HL-60/S4 treated with retinoic acid at 250 ng/mL for 4 days and 3 days (cell line): ENCODE results near the gene SLC37A3.
"Not testable (repeated sequence)": the region's sequence is repeated elsewhere in the genome, so short reads cannot be mapped to it uniquely, and the experiment has no call there.

Experiments used
- in situ Hi-C: fragments of 300-500 bp; cut with MboI; formaldehyde crosslinking; loops from 2 replicates; pipeline ENCODE4 v1.7.0; 2022; ENCODE audit warnings: low sequenced_read_pairs

Gene SLC37A3, protein sequence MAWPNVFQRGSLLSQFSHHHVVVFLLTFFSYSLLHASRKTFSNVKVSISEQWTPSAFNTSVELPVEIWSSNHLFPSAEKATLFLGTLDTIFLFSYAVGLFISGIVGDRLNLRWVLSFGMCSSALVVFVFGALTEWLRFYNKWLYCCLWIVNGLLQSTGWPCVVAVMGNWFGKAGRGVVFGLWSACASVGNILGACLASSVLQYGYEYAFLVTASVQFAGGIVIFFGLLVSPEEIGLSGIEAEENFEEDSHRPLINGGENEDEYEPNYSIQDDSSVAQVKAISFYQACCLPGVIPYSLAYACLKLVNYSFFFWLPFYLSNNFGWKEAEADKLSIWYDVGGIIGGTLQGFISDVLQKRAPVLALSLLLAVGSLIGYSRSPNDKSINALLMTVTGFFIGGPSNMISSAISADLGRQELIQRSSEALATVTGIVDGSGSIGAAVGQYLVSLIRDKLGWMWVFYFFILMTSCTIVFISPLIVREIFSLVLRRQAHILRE

DNA sequence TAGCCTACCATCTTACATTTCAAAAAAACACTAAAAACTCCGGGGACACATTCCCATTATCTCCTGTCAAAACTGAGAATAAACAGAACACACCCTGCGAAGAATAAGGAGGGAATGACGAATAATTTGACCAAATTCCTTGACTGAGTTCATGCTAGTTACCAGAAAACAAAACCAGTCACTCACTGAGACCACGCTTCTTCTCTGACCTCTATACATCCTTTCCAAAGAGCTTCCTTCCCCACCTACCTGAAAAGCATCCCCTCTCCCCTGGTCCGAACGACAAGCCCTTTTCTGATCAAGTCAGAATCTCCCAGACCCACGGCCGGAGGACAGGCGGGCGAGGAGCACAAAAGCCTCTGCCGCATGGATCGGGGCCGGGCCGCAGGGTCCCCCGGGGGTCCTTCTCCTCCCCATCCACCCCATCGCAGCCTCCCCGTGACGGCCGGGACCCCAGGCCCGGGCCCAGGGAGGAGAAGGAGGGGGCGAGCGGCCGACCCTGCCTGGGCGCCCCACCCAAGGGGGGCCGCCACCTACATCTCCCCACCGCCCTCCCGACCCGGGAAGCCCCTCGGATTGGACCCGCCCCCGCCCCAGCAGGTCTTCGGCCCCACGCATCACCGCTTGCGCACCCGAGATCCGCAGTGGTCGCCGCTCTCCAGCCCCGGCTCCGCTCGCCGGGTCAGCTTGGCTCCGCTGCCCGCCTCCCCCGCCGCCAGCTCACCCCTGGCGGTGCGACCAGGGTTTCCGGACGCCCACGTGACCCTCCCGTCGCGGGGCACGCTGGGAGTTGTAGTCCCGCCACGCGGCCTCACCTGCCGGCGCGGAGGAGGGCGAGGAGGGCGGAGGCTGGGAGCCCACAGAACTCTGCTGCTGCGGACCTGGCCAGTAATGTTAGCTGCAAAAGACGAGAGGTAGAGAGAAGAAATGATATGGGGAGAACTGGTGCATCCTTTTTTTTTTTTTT is at the start of gene SLC37A3:
Gene SLC37A3 (minus strand): TSS at position 747 of the 967 bp plus-strand sequence. CDS start 16,004 bp downstream, outside the sequence.
- in situ Hi-C loops, result no loop called here

DNA sequence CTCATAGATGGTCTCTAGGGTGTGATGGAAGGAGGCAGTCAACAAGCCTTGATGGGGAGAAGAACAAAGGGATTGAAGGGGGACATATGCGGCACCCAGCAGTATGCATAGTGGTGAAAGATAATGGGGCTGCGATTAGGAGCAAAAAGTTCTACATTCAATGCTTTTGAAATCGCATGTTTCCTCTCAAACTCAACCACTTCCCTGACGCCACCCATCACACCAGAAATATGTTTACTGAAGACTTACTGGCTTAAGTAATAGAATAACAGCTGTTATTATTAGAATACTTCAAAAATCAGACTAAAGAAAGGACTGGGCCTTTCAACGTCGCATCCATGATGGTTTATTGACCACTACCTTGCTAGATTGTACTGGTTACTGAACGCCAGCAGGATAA is 49.5 kb upstream of the SLC37A3 start:
- in situ Hi-C loops, result no loop called here

DNA sequence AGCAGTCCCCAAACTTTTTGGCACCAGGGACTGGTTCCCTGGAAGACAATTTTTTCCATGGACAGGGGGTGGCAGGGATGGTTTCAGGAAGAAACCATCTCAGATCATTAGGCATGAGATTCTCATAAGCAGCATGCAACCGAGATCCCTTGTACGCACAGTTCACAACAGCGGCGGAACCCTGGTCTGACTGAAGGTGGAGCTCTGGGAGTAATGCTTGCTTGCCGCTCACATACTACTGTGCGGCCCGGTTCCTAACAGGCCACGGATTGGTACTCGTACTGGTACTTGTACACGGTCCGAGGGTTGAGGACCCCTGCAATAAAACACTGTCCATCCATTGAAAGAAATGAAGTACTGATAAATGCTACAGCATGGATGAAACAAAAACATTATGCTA is 48.1 kb upstream of the SLC37A3 start:
- in situ Hi-C loops, result no loop called here

DNA sequence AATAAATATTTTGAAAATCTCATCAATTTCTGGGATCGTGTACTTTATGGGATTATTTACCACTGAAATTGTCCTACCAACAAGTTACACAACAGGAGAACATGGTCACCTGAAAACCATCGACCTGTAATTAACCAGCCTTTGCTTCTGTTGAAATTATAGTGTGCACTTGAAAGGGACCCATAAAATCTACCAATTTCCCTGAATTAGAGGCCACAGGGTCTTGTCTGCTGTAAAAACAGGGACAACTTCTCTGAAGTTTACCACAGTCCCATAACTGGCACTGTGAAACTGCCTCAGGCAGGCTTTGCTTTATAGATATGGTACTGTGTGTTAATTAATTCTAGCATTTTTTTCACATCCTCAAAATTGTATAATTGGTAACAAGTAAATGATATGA is 43.2 kb upstream of the SLC37A3 start:
- in situ Hi-C loops, result no loop called here

DNA sequence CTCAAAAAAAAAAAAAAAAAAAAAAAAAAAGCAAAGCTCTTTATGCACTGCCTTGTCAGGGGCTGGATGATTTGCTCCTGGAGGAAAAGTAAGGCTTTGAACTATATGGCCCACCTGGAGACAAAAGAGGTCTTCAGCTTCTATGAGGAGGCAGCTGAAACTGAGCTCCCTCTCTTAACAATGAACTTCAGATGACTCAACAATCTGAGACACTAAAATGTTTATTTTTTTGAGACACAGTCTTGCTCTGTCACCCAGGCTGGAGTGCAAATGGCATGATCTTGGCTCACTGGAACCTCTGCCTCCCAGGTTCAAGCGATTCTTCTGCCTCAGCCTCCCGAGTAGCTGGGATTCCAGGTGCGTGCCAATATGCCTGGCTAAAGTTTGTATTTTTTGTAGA is 42.3 kb upstream of the SLC37A3 start:
- in situ Hi-C loops, result no loop called here

DNA sequence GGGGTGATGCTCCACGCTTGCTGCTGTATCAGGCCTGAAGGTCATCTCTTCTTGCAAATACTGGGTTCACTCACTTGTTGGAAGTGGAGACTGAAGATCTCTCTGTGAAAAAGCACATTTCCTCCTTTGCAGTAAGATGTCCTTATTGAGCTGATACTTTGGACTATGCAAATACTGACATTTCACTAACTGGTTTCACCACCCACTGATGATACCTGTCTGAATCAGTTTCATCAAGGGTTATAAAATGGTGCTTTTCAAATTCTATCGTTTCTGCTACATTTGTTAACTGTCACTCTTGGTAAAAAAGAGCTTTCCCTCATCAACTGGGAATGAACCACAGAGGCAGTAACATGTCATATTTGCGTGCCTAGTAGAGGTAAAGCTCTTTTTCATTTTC is 41.0 kb upstream of the SLC37A3 start:
- in situ Hi-C loops, result no loop called here

DNA sequence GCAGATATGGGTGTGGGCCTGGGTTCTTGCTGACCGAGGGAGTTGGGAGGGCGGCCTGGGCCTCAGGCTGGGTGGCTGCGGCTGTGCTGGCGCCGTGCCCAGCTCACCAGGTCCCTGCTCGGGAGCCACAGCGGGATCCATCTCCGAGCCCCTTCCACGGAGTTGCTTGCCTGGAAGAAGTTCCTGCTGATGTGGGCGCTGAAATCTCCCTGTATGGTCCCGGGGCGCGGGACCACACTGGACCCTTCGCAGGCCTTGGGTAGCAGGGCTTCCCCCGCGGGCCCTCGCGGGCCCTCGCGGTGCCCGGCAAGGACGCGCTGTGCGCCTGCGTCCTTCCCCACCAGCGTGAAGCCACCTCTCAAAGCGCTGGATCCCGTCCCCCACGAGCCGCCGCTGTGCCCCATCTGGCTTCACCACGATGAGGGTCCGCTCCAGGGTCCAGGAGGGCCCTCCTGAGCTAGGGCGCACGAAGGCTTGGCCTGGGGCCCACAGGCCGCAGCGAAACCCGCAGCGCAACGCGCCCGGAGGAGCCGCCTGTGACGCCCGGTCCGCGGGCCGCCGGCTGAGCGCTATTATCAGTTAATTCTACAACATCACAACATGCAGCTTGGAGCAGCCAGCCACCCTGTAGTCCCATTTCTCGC is 37.0 kb upstream of the SLC37A3 start:
- in situ Hi-C loops, result no loop called here

DNA sequence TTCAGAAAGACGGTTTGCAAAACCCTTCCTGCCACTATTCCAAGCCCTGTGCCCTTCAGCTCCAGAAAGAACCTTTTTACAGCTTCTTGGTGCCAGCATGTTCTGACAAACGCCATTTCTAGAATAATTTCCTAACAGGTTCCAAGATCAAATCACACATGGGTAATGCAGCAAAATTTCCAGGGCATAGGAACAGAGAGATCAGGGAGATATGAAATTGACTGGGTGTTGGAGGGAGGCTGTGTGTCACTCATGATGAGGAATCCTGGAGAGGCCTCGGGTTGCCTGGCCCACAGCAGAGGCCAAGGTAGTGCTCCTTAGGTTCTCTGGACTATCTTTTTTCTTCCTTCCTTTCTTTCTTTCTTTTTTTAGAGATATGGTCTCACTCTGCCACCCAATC is 35.1 kb upstream of the SLC37A3 start:
- in situ Hi-C loops, result no loop called here

DNA sequence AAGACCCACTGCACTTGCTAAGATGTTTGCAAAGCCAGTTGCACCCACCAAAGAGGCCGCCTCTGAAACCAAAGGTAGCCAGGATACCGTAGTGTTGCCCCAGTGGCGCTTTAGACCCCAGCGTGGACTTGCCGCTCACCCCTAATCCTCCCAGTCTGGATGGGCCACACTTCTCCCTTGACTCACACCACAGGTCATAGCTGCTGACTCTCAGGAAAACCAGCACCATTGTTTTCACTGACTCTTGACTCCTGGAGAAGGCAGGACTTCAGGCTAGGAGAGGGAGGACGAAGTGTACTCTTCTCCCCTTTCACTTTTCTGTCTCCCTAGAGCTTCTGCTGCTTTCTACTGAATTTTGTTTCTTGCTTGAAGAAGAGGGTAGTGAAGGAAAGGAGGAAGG is 27.8 kb upstream of the SLC37A3 start:
- in situ Hi-C loops, result no loop called here

DNA sequence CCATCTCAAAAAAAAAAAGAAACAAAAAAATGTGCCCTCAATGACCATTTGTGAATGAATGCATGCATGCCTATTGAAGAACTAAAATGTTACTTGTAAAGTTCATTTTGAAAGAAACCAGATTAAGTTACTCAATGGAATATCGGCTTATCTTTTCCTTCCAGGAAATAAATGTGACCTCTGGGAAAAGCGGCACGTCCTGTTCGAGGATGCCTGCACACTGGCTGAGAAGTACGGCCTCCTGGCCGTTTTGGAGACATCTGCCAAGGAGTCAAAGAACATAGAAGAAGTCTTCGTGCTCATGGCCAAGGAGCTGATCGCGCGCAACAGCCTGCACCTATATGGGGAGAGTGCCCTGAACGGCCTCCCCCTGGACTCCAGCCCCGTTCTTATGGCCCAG is 27.4 kb upstream of the SLC37A3 start:
- in situ Hi-C loops, result no loop called here

DNA sequence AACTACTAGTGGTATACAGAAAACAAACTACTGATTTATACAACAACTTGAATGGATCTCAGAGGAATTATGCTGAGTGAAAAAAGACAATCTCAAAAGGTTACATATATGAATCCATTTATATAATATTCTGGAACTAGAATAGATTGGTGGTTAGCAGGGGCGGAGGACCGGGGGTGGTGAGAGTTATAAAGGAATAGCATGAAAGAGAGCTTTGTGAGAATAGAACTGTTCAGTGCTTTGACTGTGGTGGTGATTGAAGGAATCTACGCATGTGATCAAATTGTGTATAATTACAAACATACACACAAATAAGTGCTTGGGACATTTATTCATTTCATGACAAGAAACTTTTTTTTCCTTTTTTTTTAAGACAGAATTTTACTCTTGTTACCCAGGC is 25.2 kb upstream of the SLC37A3 start:
- in situ Hi-C loops, result no loop called here

DNA sequence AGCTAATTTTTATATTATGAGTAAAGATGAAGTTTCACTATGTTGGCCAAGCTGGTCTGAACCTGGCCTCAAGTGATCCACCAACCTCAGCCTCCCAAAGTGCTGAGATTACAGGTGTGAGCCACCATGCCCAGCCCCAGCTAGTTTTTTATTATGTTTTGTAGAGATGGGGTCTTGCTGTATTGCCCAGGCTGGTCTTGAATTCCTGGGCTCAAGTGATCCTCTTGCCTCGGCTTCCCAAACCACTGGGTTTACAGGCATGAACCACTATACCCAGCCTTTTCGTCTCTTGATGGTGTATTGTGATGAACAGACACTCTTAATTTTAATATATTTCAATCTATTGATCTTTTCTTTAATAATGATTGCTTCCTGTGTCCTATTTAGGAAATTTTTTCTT is 23.2 kb upstream of the SLC37A3 start:
- in situ Hi-C loops, result no loop called here

DNA sequence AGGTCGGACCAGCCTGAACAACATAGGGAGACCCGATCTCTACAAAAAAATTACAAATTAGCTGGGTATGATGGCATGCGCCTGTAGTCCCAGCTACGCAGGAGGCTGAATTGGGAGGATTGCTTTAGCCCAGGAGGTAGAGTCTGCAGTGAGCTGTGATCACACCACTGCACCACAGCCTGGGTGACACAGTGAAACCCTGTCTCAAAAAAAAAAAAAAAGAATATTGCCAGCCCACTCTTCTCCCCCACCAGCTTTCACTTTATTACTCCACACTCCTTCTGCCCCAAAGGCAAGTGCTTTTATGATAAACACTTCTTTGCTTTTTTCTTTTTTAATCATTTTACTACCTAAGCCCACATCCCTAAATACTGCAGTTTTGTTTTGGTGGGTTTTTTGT is 20.3 kb upstream of the SLC37A3 start:
- in situ Hi-C loops, result no loop called here

DNA sequence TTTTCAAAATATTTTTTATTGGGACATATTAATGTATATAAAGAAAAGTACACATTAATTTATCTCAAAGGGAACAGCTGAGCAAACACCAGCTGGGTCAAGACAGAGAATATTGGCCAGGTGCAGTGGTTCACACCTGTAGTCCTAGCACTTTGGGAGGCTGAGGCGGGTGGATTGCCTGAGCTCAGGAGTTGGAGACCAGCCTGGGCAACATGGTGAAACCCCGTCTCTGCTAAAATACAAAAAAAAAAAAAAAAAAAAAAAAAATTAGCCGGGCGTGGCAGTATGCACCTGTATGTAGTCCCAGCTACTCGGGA is 19.8 kb upstream of the SLC37A3 start:
- in situ Hi-C loops, result not testable (repeated sequence)

DNA sequence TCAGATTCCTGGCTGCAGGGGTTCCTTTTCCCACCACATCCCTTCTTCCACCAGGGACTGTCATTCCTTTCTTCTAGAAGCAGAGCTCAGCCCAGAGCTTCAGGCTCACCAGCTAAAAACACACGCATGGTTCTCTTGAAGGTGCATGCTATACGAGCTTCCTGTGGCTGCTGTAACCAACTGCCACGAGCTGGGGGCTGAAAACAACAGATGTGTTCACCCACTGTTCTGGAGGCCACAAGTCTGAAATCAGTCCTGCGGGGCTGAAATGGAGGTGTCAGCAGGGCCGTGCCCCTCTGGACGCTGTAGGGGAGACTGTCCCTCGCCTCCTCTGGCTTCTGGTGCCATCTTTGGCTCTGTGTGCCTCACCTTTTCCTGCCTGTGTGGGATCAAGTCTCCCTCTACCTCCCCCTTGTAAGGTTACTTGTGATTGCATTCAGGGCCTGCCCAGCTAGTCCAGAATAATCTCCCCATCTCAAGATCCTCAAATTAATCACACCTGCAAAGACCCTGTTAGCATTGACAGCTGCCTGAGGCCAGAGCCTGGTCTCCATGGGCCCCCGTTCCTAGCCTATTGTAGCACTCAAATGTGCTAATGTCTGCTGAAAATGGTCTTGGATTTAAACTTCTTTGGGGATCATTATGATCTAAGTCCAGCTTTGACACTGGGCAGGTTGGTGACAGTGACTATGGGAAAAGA is 19.3 kb upstream of the SLC37A3 start:
- in situ Hi-C loops, result no loop called here

DNA sequence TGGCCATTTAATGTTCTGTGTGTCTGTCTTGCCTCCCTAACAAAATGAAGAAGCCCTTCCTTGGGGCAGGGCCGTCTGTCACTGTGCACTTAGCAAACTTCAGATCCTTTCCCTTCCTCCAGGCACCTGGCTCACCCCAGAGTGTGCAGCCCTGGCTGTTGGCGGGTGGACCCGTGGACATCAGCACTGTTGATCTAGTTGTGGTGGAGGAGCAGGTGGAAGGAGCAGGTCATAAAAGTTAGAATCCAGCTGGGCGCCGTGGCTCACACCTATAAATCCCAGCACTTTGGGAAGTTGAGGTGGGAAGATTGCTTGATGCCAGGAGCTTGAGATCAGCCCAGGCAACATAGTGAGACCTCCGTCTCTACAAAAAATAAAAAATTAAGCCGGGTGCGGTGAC is 18.2 kb upstream of the SLC37A3 start:
- in situ Hi-C loops, result no loop called here

DNA sequence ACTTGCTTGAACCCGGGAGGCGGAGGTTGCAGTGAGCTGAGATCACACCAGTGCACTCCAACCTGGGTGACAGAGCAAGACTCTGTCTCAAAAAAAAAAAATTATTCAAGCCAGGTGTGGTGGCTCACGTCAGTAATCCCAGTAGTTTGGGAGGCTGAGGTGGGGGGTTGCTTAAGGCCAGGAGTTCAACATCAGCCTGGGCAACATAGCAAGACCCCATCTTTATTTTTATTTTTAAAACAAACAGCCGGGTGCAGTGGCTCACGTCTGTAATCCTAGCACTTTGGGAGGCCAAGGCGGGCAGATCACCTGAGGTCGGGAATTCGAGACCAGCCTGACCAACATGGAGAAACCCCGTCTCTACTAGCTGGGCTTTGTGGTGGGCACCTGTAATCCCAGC is 17.5 kb upstream of the SLC37A3 start:
- in situ Hi-C loops, result not testable (repeated sequence)

DNA sequence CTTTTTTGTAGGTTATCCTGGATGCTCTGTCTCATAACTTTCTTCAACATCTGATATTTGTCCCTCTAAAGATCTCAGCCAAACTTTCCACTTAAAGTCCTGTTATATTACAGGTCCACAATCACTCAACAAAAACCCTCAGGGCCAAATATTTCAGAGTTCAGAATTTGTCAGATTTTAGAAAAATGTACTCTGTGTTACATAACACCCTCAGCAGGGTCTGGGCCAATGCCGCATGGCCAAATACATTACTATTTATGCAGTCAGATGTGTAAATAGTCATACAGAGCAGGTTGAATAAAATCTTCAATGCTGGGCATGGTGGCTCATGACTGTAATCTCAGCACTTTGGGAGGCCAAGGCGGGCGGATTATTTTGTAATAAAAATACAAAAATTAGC is 17.0 kb upstream of the SLC37A3 start:
- in situ Hi-C loops, result no loop called here

DNA sequence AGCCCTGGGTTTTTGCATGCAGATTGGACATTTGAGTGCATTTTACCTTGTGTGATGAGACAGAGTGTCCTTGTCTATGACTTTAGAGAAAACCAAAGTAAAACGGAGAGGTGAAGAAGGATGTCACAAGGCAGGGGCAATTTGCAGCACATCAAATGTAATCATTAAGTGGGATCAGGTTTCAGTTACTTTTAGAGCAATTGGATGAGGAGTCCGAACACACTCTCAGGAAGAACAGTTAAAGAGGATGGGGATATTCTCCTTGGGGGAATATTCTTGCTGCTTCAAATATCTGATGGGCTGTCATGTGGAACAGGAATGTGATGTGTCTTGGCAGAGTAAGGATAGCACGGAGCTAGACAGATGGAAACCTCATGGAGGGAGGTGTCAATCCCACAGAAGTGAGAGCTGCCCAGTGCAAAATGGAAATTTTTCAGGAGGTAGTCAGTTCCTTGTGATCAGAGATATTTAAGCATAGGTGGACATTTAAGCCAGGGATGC is 6.3 kb upstream of the SLC37A3 start:
- in situ Hi-C loops, result no loop called here

DNA sequence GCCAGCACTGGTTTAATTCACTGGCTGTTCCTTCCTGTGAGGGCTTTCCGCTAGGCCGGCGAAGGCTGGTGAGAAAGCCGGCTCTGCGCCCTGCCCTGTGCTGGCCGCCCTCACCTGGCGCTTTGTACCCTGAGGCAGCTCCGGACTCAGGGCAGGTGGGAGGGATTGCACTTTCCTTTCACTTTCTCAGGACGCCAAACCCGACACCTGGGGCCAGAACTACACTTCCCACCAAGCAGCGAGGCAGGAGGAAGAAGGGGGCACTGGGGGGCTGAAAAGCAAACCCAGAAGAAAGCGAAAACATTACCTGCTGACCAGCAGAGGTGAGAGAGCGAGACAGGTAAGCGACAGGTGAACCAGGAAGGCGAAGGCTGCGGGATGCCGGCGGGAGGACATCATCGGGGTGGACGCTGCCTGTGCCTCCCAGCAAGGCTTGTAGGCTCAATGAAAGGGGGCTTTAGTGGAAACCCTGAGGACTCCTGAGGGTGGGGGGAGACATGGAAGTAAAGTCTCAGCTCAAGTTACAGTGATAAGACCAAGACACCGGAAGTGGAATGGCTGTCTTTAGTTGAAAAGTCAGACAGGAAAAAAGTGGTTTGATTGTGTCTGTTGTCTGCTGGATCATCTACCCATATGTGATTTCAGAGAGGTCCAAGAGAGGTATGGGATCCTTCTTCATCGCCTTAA is 5.7 kb upstream of the SLC37A3 start, which contains the start of gene RAB19:
Gene RAB19 (plus strand): TSS at position 181 of the 687 bp plus-strand sequence. CDS start 3,589 bp downstream, outside the sequence.
- in situ Hi-C loops, result no loop called here
